AG04449 (cell line): ENCODE data around the gene KRAS.
A peak's percentile ranks its signal among the peaks of the same experiment; 100 is the strongest.

ENCODE experiments used
- CTCF ChIA-PET: fragments of 350-600 bp; formaldehyde crosslinking; extraction: SDS; loops from one replicate; lab custom pipeline; 2021; ENCODE audit warnings: antibody characterized with exemption; lab: Yijun Ruan, JAX
- POLR2A ChIA-PET: fragments of 400-600, 350-600 bp; formaldehyde crosslinking; extraction: SDS; loops from one replicate; lab custom pipeline; 2020; ENCODE audit warnings: antibody characterized with exemption, inconsistent platforms; lab: Yijun Ruan, JAX
- DNase-seq: peaks from one replicate; pipeline ENCODE4 v3.0.0-alpha.2; 2010; ENCODE audit warnings: low read depth, low spot score
- H3K4me3 ChIP-seq: 2 replicates; pipeline ENCODE4 v1.5.1; 2011; ENCODE audit warnings: low read depth, mild to moderate bottlenecking, control low read depth, low read length
- CTCF ChIP-seq: IDR thresholded peaks from one replicate; pipeline ENCODE4 v1.5.1; 2011; ENCODE audit warnings: mild to moderate bottlenecking, moderate library complexity, low read length, control low read depth, inconsistent platforms; ENCODE audit not compliant: insufficient read depth; ENCODE audit errors: missing control alignments

KRAS gene

GRCh38 chr12:25190793-25191192, 59.9 kb downstream of the KRAS start:
- H3K4me3 ChIP-seq: no peak overlapping the region
- ChIA-PET CTCF (interaction anchor here (1.1 kb wide), 2 partner anchors 36 to 38 kb away, joined by 3 read pairs; no protein-coding TSS in a partner anchor), POLR2A (no interaction called here)
- no peak for TF ChIP-seq CTCF
- DNase-seq: no peak

GRCh38 chr12:25189656-25190055, 61.1 kb downstream of the KRAS start:
- CTCF ChIA-PET: interaction anchor here (1.1 kb wide), 2 partner anchors 35 to 37 kb away, joined by 3 read pairs; no protein-coding TSS in a partner anchor
- POLR2A ChIA-PET: interaction anchor here (0.6 kb wide), 1 partner anchor 243 kb away, joined by 3 read pairs; no protein-coding TSS in a partner anchor
- no peak overlapping the region for H3K4me3 ChIP-seq
- no peak for DNase-seq
- no peak for TF ChIP-seq CTCF

GRCh38 chr12:25187781-25188180, 62.9 kb downstream of the KRAS start:
- ChIA-PET POLR2A (no interaction called here), CTCF (no interaction called here)
- TF ChIP-seq CTCF: no peak
- no peak overlapping the region for H3K4me3 ChIP-seq
- peak; percentile 74 for DNase-seq

GRCh38 chr12:25186788-25187402, 63.8 kb downstream of the KRAS start:
- CTCF ChIA-PET: interaction anchor here (1.4 kb wide), 1 partner anchor 33 kb away, joined by 3 read pairs; no protein-coding TSS in a partner anchor
- POLR2A ChIA-PET: no interaction called here
- TF ChIP-seq CTCF: no peak
- no peak for DNase-seq
- H3K4me3 ChIP-seq: no peak overlapping the region

GRCh38 chr12:25186038-25186787, 64.5 kb downstream of the KRAS start:
- CTCF ChIA-PET: interaction anchor here (1.4 kb wide), 1 partner anchor 32 kb away, joined by 3 read pairs; no protein-coding TSS in a partner anchor
- TF ChIP-seq CTCF: no peak
- DNase-seq: no peak
- H3K4me3 ChIP-seq: no peak overlapping the region
- POLR2A ChIA-PET: no interaction called here

GRCh38 chr12:25184132-25184531, 66.6 kb downstream of the KRAS start:
- ChIA-PET CTCF (interaction anchor here (2.1 kb wide), 1 partner anchor 29 kb away, joined by 8 read pairs; no protein-coding TSS in a partner anchor), POLR2A (no interaction called here)
- no peak overlapping the region for H3K4me3 ChIP-seq
- no peak for DNase-seq
- TF ChIP-seq CTCF: no peak
